Measurements from ENCODE around the gene C20orf144. TPM values are rescaled to one million over a fixed set of nuclear protein-coding genes. Genes with fewer than 3 reads are reported as not detected.
A peak's percentile ranks its signal among the peaks of the same experiment; 100 is the strongest.

Gene C20orf144
- total RNA-seq, 4 donors from 2014 or later: not detected

GRCh38 chr20:33664762-33665144 lies 2.6 kb downstream of the C20orf144 start:
- intact Hi-C loops (cut with DNase I; ENCODE audit: low total_unique reads): loop anchor here (5.0 kb wide), 1 partner anchor 202 kb away; no protein-coding TSS in a partner anchor
- no peak for DNase-seq (ENCODE audit: low spot score in 2 of 2)
- no peak for TF ChIP-seq POLR2A (IDR thresholded peaks at IDR 0.05)
- no peak for TF ChIP-seq CTCF (IDR thresholded peaks at IDR 0.05)
- no peak overlapping the region for H3K4me3 ChIP-seq (ENCODE audit: low read depth, poor library complexity, severe bottlenecking)
- WGBS, 2 donors: 91 to 96% methylated on average over 2 of the region's 2 CpGs

- 1 to 19% methylated on average over 43 of the region's 50 CpGs for WGBS, 2 donors
- intact Hi-C loops (cut with DNase I; ENCODE audit: low total_unique reads): no loop called here
These were observed 4.4 kb downstream of the C20orf144 start, which contains the start of gene ACTL10 for GRCh38 chr20:33666293-33667244. ACTL10 (plus strand) TSS chr20:33666943; CDS start chr20:33667498, 555 bp downstream.

GRCh38 chr20:33667245-33667675 lies 5.1 kb downstream of the C20orf144 start:
- DNase-seq (ENCODE audit: low spot score in 2 of 2): peak in 1 of 2 donors; percentile 93
- TF ChIP-seq CTCF (IDR thresholded peaks at IDR 0.05) (no peak), POLR2A (IDR thresholded peaks at IDR 0.05) (no peak)
- 0 to 15% methylated on average over 12 to 22 of the region's 55 CpGs for WGBS, 2 donors
- intact Hi-C loops (cut with DNase I; ENCODE audit: low total_unique reads): no loop called here
- H3K4me3 ChIP-seq (ENCODE audit: low read depth, poor library complexity, severe bottlenecking): peak overlapping the region; percentile 25

More at GRCh38 chr20:33666293-33667244, 4.4 kb downstream of the C20orf144 start, which contains the start of gene ACTL10:
- TF ChIP-seq POLR2A (IDR thresholded peaks at IDR 0.05): no peak
- no peak for TF ChIP-seq CTCF (IDR thresholded peaks at IDR 0.05)
- H3K4me3 ChIP-seq (ENCODE audit: low read depth, poor library complexity, severe bottlenecking): peak within 1 kb of the TSS; percentile 25
- DNase-seq (ENCODE audit: low spot score in 2 of 2): peak; percentile 97 to 99

- 1 to 30% methylated on average over 24 to 25 of the region's 47 CpGs for WGBS, 2 donors
- TF ChIP-seq CTCF (IDR thresholded peaks at IDR 0.05) (peak in 1 of 3 donors; percentile 66), POLR2A (IDR thresholded peaks at IDR 0.05) (no peak)
- DNase-seq (ENCODE audit: low spot score in 2 of 2): peak in 1 of 2 donors; percentile 94
- intact Hi-C loops (cut with DNase I; ENCODE audit: low total_unique reads): no loop called here
- peak overlapping the region; percentile 25 for H3K4me3 ChIP-seq (ENCODE audit: low read depth, poor library complexity, severe bottlenecking)
These were observed 5.7 kb downstream of the C20orf144 start for GRCh38 chr20:33667676-33668465.

- DNase-seq (ENCODE audit: low spot score in 2 of 2): no peak
- intact Hi-C loops (cut with DNase I; ENCODE audit: low total_unique reads): no loop called here
- TF ChIP-seq CTCF (IDR thresholded peaks at IDR 0.05) (no peak), POLR2A (IDR thresholded peaks at IDR 0.05) (no peak)
- 49 to 59% methylated on average over 12 to 13 of the region's 13 CpGs for WGBS, 2 donors
- H3K4me3 ChIP-seq (ENCODE audit: low read depth, poor library complexity, severe bottlenecking): no peak overlapping the region
These were observed 6.5 kb downstream of the C20orf144 start for GRCh38 chr20:33668466-33669155.
